ENCODE measurements around the gene CD2BP2. TPM values are rescaled to one million over a fixed set of nuclear protein-coding genes. Genes with fewer than 3 reads are reported as not detected.

The CD2BP2 gene
- total and polyA plus RNA-seq, 2 donors (not counting 1 experiment from before 2014, with no cell fraction given) = 26.1 to 80.1 TPM

GRCh38 chr16:30353438-30354129, 1.5 kb downstream of the CD2BP2 start:
- Histone ChIP-seq H3K36me3 (replicated peaks in 1 of 2; ENCODE audit: control extremely low read depth in 1 of 2, control insufficient read depth in 1 of 2, extremely low read depth in 1 of 2, insufficient read depth in 2 of 2, low read length in 1 of 2) (peaks cover 0 to 35% of the 10 kb centered on the region in 2 experiments), H3K27me3 (replicated peaks in 1 of 4; ENCODE audit: control extremely low read depth in 1 of 4, control insufficient read depth in 3 of 4, insufficient read depth in 4 of 4, low read length in 3 of 4) (no peaks in the 10 kb centered on the region), H3K9ac (ENCODE audit: low read length) (no peak overlapping the region), H3K4me3 (ENCODE audit: control extremely low read depth in 1 of 5, extremely low read depth in 1 of 5, insufficient read depth in 1 of 5, low read depth in 2 of 5, low read length in 4 of 5) (peak overlapping the region in 1 of 5 experiments; percentile 92), H3K27ac (ENCODE audit: low read length in 2 of 2) (no peak overlapping the region), H3K4me2 (replicated peaks; ENCODE audit: low read depth, low read length, poor library complexity, severe bottlenecking) (peak overlapping the region; percentile 93), H3K9me3 (ENCODE audit: control extremely low read depth in 1 of 3, control insufficient read depth in 2 of 3, insufficient read depth in 1 of 3, low read length in 2 of 3) (no peaks in the 10 kb centered on the region), H3K4me1 (ENCODE audit: control insufficient read depth in 2 of 2, insufficient read depth in 2 of 2, low read length in 2 of 2) (peaks cover 36 to 52% of the 10 kb centered on the region in 2 donors), H3K79me2 (ENCODE audit: control insufficient read depth, insufficient read depth, low read length) (peaks cover 37% of the 10 kb centered on the region), H2AFZ (ENCODE audit: insufficient read depth, low read depth, low read length, poor library complexity, severe bottlenecking) (no peak overlapping the region), H4K20me1 (ENCODE audit: control insufficient read depth, insufficient read depth, low read length, poor library complexity, severe bottlenecking) (peaks cover 12% of the 10 kb centered on the region)
- H3K9me3 Mint-ChIP-seq (ENCODE audit: insufficient read depth) = no peaks in the 10 kb centered on the region
- TF ChIP-seq EZH2 (IDR thresholded peaks at IDR 0.05; ENCODE audit: borderline replicate concordance, insufficient read depth, low read depth, low read length, poor library complexity, severe bottlenecking) (no peak), CTCF (IDR thresholded peaks at IDR 0.05) (no peak)
- ATAC-seq (ENCODE audit: low read depth) (no peak), DNase-seq (peak; percentile 10)
- H3K4me1 Mint-ChIP-seq = peaks cover 56% of the 10 kb centered on the region
- intact Hi-C loops (cut with micrococcal nuclease) = no loop called here
- ChIA-PET CTCF (interaction anchor here (1.6 kb wide), 1 partner anchor 17 kb away, joined by 7 read pairs; the partner anchor contains the start of gene TBC1D10B), POLR2A (interaction anchor here (0.7 to 1.6 kb wide), 3 partner anchors 18 to 306 kb away, joined by 3 to 11 read pairs (median 4); no protein-coding TSS in a partner anchor)
- H3K4me3 Mint-ChIP-seq = peak overlapping the region; percentile 92
- H3K27ac Mint-ChIP-seq = peak overlapping the region; percentile 95
- no peaks in the 10 kb centered on the region for H3K27me3 Mint-ChIP-seq
- WGBS (ENCODE audit: insufficient coverage) = 96% methylated on average over 21 of the region's 23 CpGs

Measured in B cell (primary cell).